Activated T-cell treated with anti-CD3 and anti-CD28 coated beads, Interleukin-2, amount 50 U/mL, for 4 hours (primary cell): ENCODE results near the gene CBLC. TPM values are rescaled to one million over a fixed set of nuclear protein-coding genes. Genes with fewer than 3 reads are reported as not detected.

ENCODE experiments used
- ATAC-seq, 2 donors: fragments of 200-7000 bp; cut with Tn5 transposase; one replicate each; pipeline ENCODE4 v1.10.0; 2021
- DNase-seq: peaks from one replicate; pipeline ENCODE4 v3.0.0-alpha.2; 2020
- H3K27me3 Mint-ChIP-seq: one replicate; pipeline ENCODE4 v1.8.0; 2021; ENCODE audit warnings: low read depth, mixed read lengths
- H3K36me3 Mint-ChIP-seq: one replicate; pipeline ENCODE4 v1.8.0; 2022; ENCODE audit warnings: mixed read lengths; ENCODE audit not compliant: insufficient read depth
- H3K4me1 Mint-ChIP-seq: one replicate; pipeline ENCODE4 v1.8.0; 2021; ENCODE audit warnings: low read depth, mixed read lengths
- H3K4me3 Mint-ChIP-seq: one replicate; pipeline ENCODE4 v1.8.0; 2021; ENCODE audit warnings: mild to moderate bottlenecking, moderate library complexity, mixed read lengths
- H3K9me3 Mint-ChIP-seq: one replicate; pipeline ENCODE4 v1.8.0; 2021; ENCODE audit warnings: mixed read lengths
- total RNA-seq, 3 donors: library from RNA; stranded (reverse); gene quantifications; one replicate each; pipeline ENCODE4 v1.2.1, GENCODE V29; 2021

Gene CBLC
- total RNA-seq, 3 donors from 2014 or later: 0.23 TPM; not detected in 2

DNA sequence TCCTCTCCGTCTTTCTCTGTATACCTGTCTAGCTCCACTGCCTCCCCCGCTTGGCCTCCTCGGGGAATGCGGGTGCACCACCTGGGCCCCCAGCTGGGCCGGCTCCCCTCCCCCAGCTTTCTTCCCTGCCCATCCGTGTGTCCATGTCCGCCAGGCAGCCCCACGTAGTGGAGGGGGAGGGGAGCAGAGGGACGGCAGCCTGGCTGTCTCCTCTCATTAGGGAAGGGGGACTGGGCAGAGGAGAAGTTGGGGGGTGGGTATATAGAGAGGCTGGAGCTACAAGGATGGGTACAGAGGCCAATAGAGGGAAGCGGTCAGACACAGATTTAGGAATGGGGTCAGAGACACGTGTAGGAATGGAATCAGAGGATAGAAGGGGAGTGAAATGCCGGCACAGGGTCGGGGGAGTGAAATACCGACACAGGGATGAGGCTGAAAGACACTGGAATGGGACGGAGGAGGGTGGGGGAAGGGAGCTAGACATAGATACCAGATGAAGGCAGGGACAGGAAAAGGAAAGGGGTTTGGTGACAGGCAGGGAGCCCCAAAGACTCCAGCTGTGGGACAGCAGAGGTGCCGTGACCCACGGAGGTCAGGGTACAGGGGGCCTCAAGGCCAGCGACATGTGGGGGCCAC, 71.2 kb downstream of the CBLC start:
- peaks cover 18% of the 10 kb centered on the region for H3K27me3 Mint-ChIP-seq
- peaks cover 23% of the 10 kb centered on the region for H3K4me1 Mint-ChIP-seq
- no peaks in the 10 kb centered on the region for H3K9me3 Mint-ChIP-seq
- H3K36me3 Mint-ChIP-seq: no peaks in the 10 kb centered on the region
- H3K4me3 Mint-ChIP-seq: no peak overlapping the region
- ATAC-seq (no peak), DNase-seq (no peak)

Other genes with a start within 250 kb of the CBLC start
- gene CEACAM20, start 248.2 kb upstream of the CBLC start, total RNA-seq: not detected
- not detected for gene IGSF23, start 164.3 kb upstream of the CBLC start, total RNA-seq
- 10 to 100 TPM in 1 of 3 donors, 1 to 10 TPM in 2; 8.5 to 13.9 (median 9.9) TPM for gene PVR, start 134.0 kb upstream of the CBLC start, total RNA-seq
- gene CEACAM19, start 106.4 kb upstream of the CBLC start, total RNA-seq: under 1 TPM; 0.33 to 0.86 (median 0.74) TPM
- not detected for gene CEACAM16, start 78.7 kb upstream of the CBLC start, total RNA-seq
- gene BCL3, start 29.2 kb upstream of the CBLC start, total RNA-seq: 10 to 100 TPM; 27.9 to 35.3 (median 34.6) TPM
- gene BCAM, start 31.2 kb downstream of the CBLC start, total RNA-seq: under 1 TPM; 0.33 to 0.40 (median 0.33) TPM
- 1 to 10 TPM in 2 of 3 donors, under 1 TPM in 1; 0.66 to 1.4 (median 1.3) TPM for gene NECTIN2, start 68.4 kb downstream of the CBLC start, total RNA-seq
- 100 to 1,000 TPM; 427 to 536 (median 461) TPM for gene TOMM40, start 113.4 kb downstream of the CBLC start, total RNA-seq
- gene APOE, start 127.9 kb downstream of the CBLC start, total RNA-seq: 1 to 10 TPM; 4.3 to 5.0 (median 4.9) TPM
- gene APOC1, start 136.7 kb downstream of the CBLC start, total RNA-seq: 1 to 10 TPM; 1.3 to 4.8 (median 4.2) TPM
- gene APOC4, start 164.3 kb downstream of the CBLC start, total RNA-seq: not detected
- gene APOC2, start 168.2 kb downstream of the CBLC start, total RNA-seq: not detected
- 100 to 1,000 TPM; 103 to 117 (median 112) TPM for gene CLPTM1, start 177.5 kb downstream of the CBLC start, total RNA-seq
- 100 to 1,000 TPM; 128 to 137 (median 129) TPM for gene RELB, start 223.6 kb downstream of the CBLC start, total RNA-seq